A673 (cell line): Measurements from ENCODE around the gene MGLL.

Experiments
- CTCF ChIP-seq: fragments of 300-800, 200-600 bp; sonication (generic); conservative IDR thresholded peaks from 2 replicates; pipeline ENCODE4 v1.5.1; 2017; ENCODE audit warnings: low read depth, mild to moderate bottlenecking, antibody characterized with exemption, low read length, moderate library complexity, mixed read lengths
- EZH2 ChIP-seq: fragments of 200-600 bp; sonication (generic); IDR thresholded peaks from 2 replicates; pipeline ENCODE4 v1.6.1; 2017; ENCODE audit warnings: borderline replicate concordance, low read depth, mild to moderate bottlenecking, mixed read lengths, antibody characterized with exemption, low read length; ENCODE audit not compliant: poor library complexity, severe bottlenecking

GRCh38 chr3:127668906-127669305 is 153.4 kb downstream of the MGLL start:
- TF ChIP-seq CTCF, result no peak
- no peak for TF ChIP-seq EZH2
